ENCODE measurements around the gene TBC1D22A. TPM values are rescaled to one million over a fixed set of nuclear protein-coding genes. Genes with fewer than 3 reads are reported as not detected.

The TBC1D22A gene
- total RNA-seq, 2 experiments from 2014 or later, result 47.2 to 49.1 TPM

- ATAC-seq (ENCODE audit: low read depth) (peak; percentile 97), DNase-seq (peak; percentile 73)
- POLR2A ChIA-PET, result interaction anchor here (0.7 to 2.3 kb wide), 10 partner anchors 10 to 65 kb away, joined by 3 to 43 read pairs (median 5); partner anchors contain the start of gene TBC1D22A
- Mint-ChIP-seq H3K4me1 (peaks cover 42% of the 10 kb centered on the region), H3K27ac (peak overlapping the region; percentile 99), H3K9me3 (no peaks in the 10 kb centered on the region), H3K27me3 (no peaks in the 10 kb centered on the region), H3K36me3 (peaks cover 15% of the 10 kb centered on the region), H3K4me3 (peak overlapping the region; percentile 85)
These were observed 28.8 kb downstream of the TBC1D22A start for GRCh38 chr22:46791201-46791731.

GRCh38 chr22:46792061-46792796 lies 29.8 kb downstream of the TBC1D22A start:
- peaks cover 9% of the 10 kb centered on the region for H3K36me3 Mint-ChIP-seq

GRCh38 chr22:46792841-46793261 lies 30.4 kb downstream of the TBC1D22A start:
- Mint-ChIP-seq H3K9me3 (no peaks in the 10 kb centered on the region), H3K27ac (peak overlapping the region; percentile 34), H3K4me1 (peaks cover 36% of the 10 kb centered on the region), H3K36me3 (peaks cover 5% of the 10 kb centered on the region), H3K27me3 (no peaks in the 10 kb centered on the region), H3K4me3 (no peak overlapping the region)
- DNase-seq (no peak), ATAC-seq (ENCODE audit: low read depth) (no peak)
- POLR2A ChIA-PET, result interaction anchor here (1.3 kb wide), 1 partner anchor 30 kb away, joined by 5 read pairs; the partner anchor contains the start of gene TBC1D22A

More at GRCh38 chr22:46792061-46792796, 29.8 kb downstream of the TBC1D22A start:
- H3K4me1 Mint-ChIP-seq, result peaks cover 38% of the 10 kb centered on the region
- ATAC-seq (ENCODE audit: low read depth) (no peak), DNase-seq (no peak)
- H3K27me3 Mint-ChIP-seq, result no peaks in the 10 kb centered on the region
- peak overlapping the region; percentile 30 for H3K4me3 Mint-ChIP-seq
- POLR2A ChIA-PET, result interaction anchor here (1.6 to 2.3 kb wide), 2 partner anchors 29 to 43 kb away, joined by 10 to 43 read pairs; partner anchors contain the start of gene TBC1D22A
- H3K9me3 Mint-ChIP-seq, result no peaks in the 10 kb centered on the region
- peak overlapping the region; percentile 99 for H3K27ac Mint-ChIP-seq

- Mint-ChIP-seq H3K9me3 (no peaks in the 10 kb centered on the region), H3K4me1 (peaks cover 33% of the 10 kb centered on the region), H3K27ac (peak overlapping the region; percentile 58), H3K27me3 (no peaks in the 10 kb centered on the region), H3K36me3 (peaks cover 3% of the 10 kb centered on the region), H3K4me3 (no peak overlapping the region)
- POLR2A ChIA-PET, result interaction anchor here (1.3 kb wide), 1 partner anchor 31 kb away, joined by 5 read pairs; the partner anchor contains the start of gene TBC1D22A
- DNase-seq (no peak), ATAC-seq (ENCODE audit: low read depth) (no peak)
These were observed 31.0 kb downstream of the TBC1D22A start for GRCh38 chr22:46793497-46793896.

GRCh38 chr22:46794067-46794466 lies 31.6 kb downstream of the TBC1D22A start:
- DNase-seq (no peak), ATAC-seq (ENCODE audit: low read depth) (no peak)
- H3K9me3 Mint-ChIP-seq, result no peaks in the 10 kb centered on the region
- H3K4me3 Mint-ChIP-seq, result no peak overlapping the region
- H3K36me3 Mint-ChIP-seq, result peaks cover 6% of the 10 kb centered on the region
- POLR2A ChIA-PET, result interaction anchor here (1.3 kb wide), 1 partner anchor 32 kb away, joined by 5 read pairs; the partner anchor contains the start of gene TBC1D22A
- no peak overlapping the region for H3K27ac Mint-ChIP-seq
- peaks cover 32% of the 10 kb centered on the region for H3K4me1 Mint-ChIP-seq
- no peaks in the 10 kb centered on the region for H3K27me3 Mint-ChIP-seq

GRCh38 chr22:46794491-46794890 lies 32.0 kb downstream of the TBC1D22A start:
- POLR2A ChIA-PET, result no interaction called here
- ATAC-seq (ENCODE audit: low read depth), result no peak
- no peak overlapping the region for H3K27ac Mint-ChIP-seq

GRCh38 chr22:46795140-46795539 lies 32.7 kb downstream of the TBC1D22A start:
- Mint-ChIP-seq H3K4me1 (peaks cover 31% of the 10 kb centered on the region), H3K27ac (no peak overlapping the region), H3K9me3 (no peaks in the 10 kb centered on the region), H3K36me3 (peaks cover 12% of the 10 kb centered on the region), H3K4me3 (no peak overlapping the region), H3K27me3 (no peaks in the 10 kb centered on the region)
- DNase-seq, result no peak
- no peak for ATAC-seq (ENCODE audit: low read depth)
- POLR2A ChIA-PET, result interaction anchor here (0.6 kb wide), 1 partner anchor 30 kb away, joined by 7 read pairs; no protein-coding TSS in a partner anchor

More at GRCh38 chr22:46794491-46794890, 32.0 kb downstream of the TBC1D22A start:
- no peak for DNase-seq
- Mint-ChIP-seq H3K4me1 (peaks cover 32% of the 10 kb centered on the region), H3K27me3 (no peaks in the 10 kb centered on the region), H3K9me3 (no peaks in the 10 kb centered on the region), H3K36me3 (peaks cover 7% of the 10 kb centered on the region), H3K4me3 (no peak overlapping the region)

- H3K36me3 Mint-ChIP-seq, result peaks cover 13% of the 10 kb centered on the region
- H3K4me3 Mint-ChIP-seq, result no peak overlapping the region
- H3K4me1 Mint-ChIP-seq, result peaks cover 24% of the 10 kb centered on the region
- no peak overlapping the region for H3K27ac Mint-ChIP-seq
- DNase-seq (no peak), ATAC-seq (ENCODE audit: low read depth) (no peak)
- no peaks in the 10 kb centered on the region for H3K9me3 Mint-ChIP-seq
- POLR2A ChIA-PET, result no interaction called here
- H3K27me3 Mint-ChIP-seq, result no peaks in the 10 kb centered on the region
These were observed 33.6 kb downstream of the TBC1D22A start for GRCh38 chr22:46795845-46796565.

- H3K27ac Mint-ChIP-seq, result peak overlapping the region; percentile 24
These were observed 34.2 kb downstream of the TBC1D22A start for GRCh38 chr22:46796566-46797195.

GRCh38 chr22:46797355-46797754 lies 34.9 kb downstream of the TBC1D22A start:
- Mint-ChIP-seq H3K4me1 (peaks cover 19% of the 10 kb centered on the region), H3K4me3 (no peak overlapping the region), H3K27me3 (no peaks in the 10 kb centered on the region), H3K36me3 (peaks cover 21% of the 10 kb centered on the region), H3K27ac (peak overlapping the region; percentile 24), H3K9me3 (no peaks in the 10 kb centered on the region)
- no peak for DNase-seq
- no peak for ATAC-seq (ENCODE audit: low read depth)
- POLR2A ChIA-PET, result no interaction called here

More at GRCh38 chr22:46796566-46797195, 34.2 kb downstream of the TBC1D22A start:
- peaks cover 17% of the 10 kb centered on the region for H3K4me1 Mint-ChIP-seq
- POLR2A ChIA-PET, result no interaction called here
- H3K4me3 Mint-ChIP-seq, result no peak overlapping the region
- no peaks in the 10 kb centered on the region for H3K9me3 Mint-ChIP-seq
- no peaks in the 10 kb centered on the region for H3K27me3 Mint-ChIP-seq
- ATAC-seq (ENCODE audit: low read depth) (no peak), DNase-seq (no peak)
- peaks cover 15% of the 10 kb centered on the region for H3K36me3 Mint-ChIP-seq

- POLR2A ChIA-PET, result no interaction called here
- Mint-ChIP-seq H3K4me1 (peaks cover 20% of the 10 kb centered on the region), H3K36me3 (peaks cover 20% of the 10 kb centered on the region), H3K27me3 (no peaks in the 10 kb centered on the region), H3K4me3 (no peak overlapping the region), H3K9me3 (no peaks in the 10 kb centered on the region), H3K27ac (no peak overlapping the region)
- ATAC-seq (ENCODE audit: low read depth) (no peak), DNase-seq (no peak)
These were observed 35.6 kb downstream of the TBC1D22A start for GRCh38 chr22:46798041-46798365.

- H3K4me1 Mint-ChIP-seq, result peaks cover 23% of the 10 kb centered on the region
- peak overlapping the region; percentile 77 for H3K27ac Mint-ChIP-seq
- H3K27me3 Mint-ChIP-seq, result no peaks in the 10 kb centered on the region
- DNase-seq (peak; percentile 83), ATAC-seq (ENCODE audit: low read depth) (peak; percentile 86)
- peaks cover 20% of the 10 kb centered on the region for H3K36me3 Mint-ChIP-seq
- H3K4me3 Mint-ChIP-seq, result no peak overlapping the region
- H3K9me3 Mint-ChIP-seq, result no peaks in the 10 kb centered on the region
- POLR2A ChIA-PET, result no interaction called here
These were observed 36.2 kb downstream of the TBC1D22A start for GRCh38 chr22:46798366-46799350.
